ENCODE measurements around the gene GALNT3.

- TF ChIP-seq CTCF (IDR thresholded peaks at IDR 0.05; ENCODE audit: low read length) (no peak), EZH2 (IDR thresholded peaks at IDR 0.05; ENCODE audit: borderline replicate concordance, low read length) (no peak)
Observed at GRCh38 chr2:165701147-165701546, 92.9 kb downstream of the GALNT3 start.

All from OCI-LY1 (cell line).